GM21381 (cell line): ENCODE measurements around the gene HEATR9.
"Not testable (repeated sequence)": the region's sequence is repeated elsewhere in the genome, so short reads cannot be mapped to it uniquely, and the experiment has no call there.

Experiments used
- ATAC-seq: cut with Tn5 transposase; IDR thresholded peaks from one replicate; pipeline ENCODE4 v1.9.1; 2021; ENCODE audit warnings: mild to moderate bottlenecking, moderate library complexity; ENCODE audit not compliant: unreplicated experiment

HEATR9 gene

GRCh38 chr17:35868737-35869136, at the start of gene HEATR9:
Gene HEATR9, minus strand, starts transcription at chr17:35868891. Its CDS starts 149 bp downstream, at chr17:35868742.
- no peak for ATAC-seq

GRCh38 chr17:35917519-35918213, 49.0 kb upstream of the HEATR9 start:
- no peak for ATAC-seq

GRCh38 chr17:35915153-35915964, 46.7 kb upstream of the HEATR9 start:
- ATAC-seq, result no peak

- ATAC-seq, result no peak
Measured at GRCh38 chr17:35914354-35914753, 45.7 kb upstream of the HEATR9 start.

- ATAC-seq, result no peak
Measured at GRCh38 chr17:35913609-35914008, 44.9 kb upstream of the HEATR9 start.

GRCh38 chr17:35912942-35913341, 44.3 kb upstream of the HEATR9 start:
- ATAC-seq, result no peak

GRCh38 chr17:35912339-35912912, 43.7 kb upstream of the HEATR9 start:
- ATAC-seq, result no peak

- no peak for ATAC-seq
Measured at GRCh38 chr17:35909408-35909807, 40.7 kb upstream of the HEATR9 start.

- ATAC-seq, result no peak
Measured at GRCh38 chr17:35907691-35908090, 39.0 kb upstream of the HEATR9 start.

- ATAC-seq, result no peak
Measured at GRCh38 chr17:35906926-35907637, 38.4 kb upstream of the HEATR9 start.

GRCh38 chr17:35906191-35906925, 37.7 kb upstream of the HEATR9 start:
- ATAC-seq, result no peak

GRCh38 chr17:35903451-35903850, 34.8 kb upstream of the HEATR9 start:
- ATAC-seq, result no peak

GRCh38 chr17:35901631-35902175, 33.0 kb upstream of the HEATR9 start:
- no peak for ATAC-seq

GRCh38 chr17:35900708-35901480, 32.2 kb upstream of the HEATR9 start:
- ATAC-seq, result no peak

GRCh38 chr17:35900280-35900679, 31.6 kb upstream of the HEATR9 start:
- no peak for ATAC-seq

GRCh38 chr17:35898283-35899070, 29.8 kb upstream of the HEATR9 start:
- ATAC-seq, result no peak

GRCh38 chr17:35897772-35898171, 29.1 kb upstream of the HEATR9 start:
- ATAC-seq, result not testable (repeated sequence)

- ATAC-seq, result peak; percentile 60
Measured at GRCh38 chr17:35895636-35896587, 27.2 kb upstream of the HEATR9 start.
